ENCODE measurements around the gene TMEM51. TPM values are rescaled to one million over a fixed set of nuclear protein-coding genes. Genes with fewer than 3 reads are reported as not detected.

Gene TMEM51
- total RNA-seq, 1 donor from 2014 or later, result 4.1 TPM

GRCh38 chr1:15192916-15193550, 39.5 kb downstream of the TMEM51 start:
- Histone ChIP-seq H3K27me3 (ENCODE audit: low read depth) (no peaks in the 10 kb centered on the region), H3K9me3 (replicated peaks) (no peaks in the 10 kb centered on the region), H3K27ac (replicated peaks) (no peak overlapping the region), H3K36me3 (no peaks in the 10 kb centered on the region), H3K4me1 (peaks cover 19% of the 10 kb centered on the region), H3K4me3 (no peak overlapping the region)
- TF ChIP-seq CTCF (IDR thresholded peaks at IDR 0.05; ENCODE audit: borderline replicate concordance), result no peak
- DNase-seq, result no peak
- intact Hi-C loops (cut with micrococcal nuclease), result no loop called here

GRCh38 chr1:15195420-15196052, 42.0 kb downstream of the TMEM51 start:
- TF ChIP-seq CTCF (IDR thresholded peaks at IDR 0.05; ENCODE audit: borderline replicate concordance), result no peak
- H3K36me3 ChIP-seq, result no peaks in the 10 kb centered on the region
- H3K4me3 ChIP-seq, result no peak overlapping the region
- H3K27ac ChIP-seq (replicated peaks), result peak overlapping the region; percentile 12
- DNase-seq, result peak; percentile 27
- peaks cover 1% of the 10 kb centered on the region for H3K4me1 ChIP-seq
- intact Hi-C loops (cut with micrococcal nuclease), result no loop called here
- H3K27me3 ChIP-seq (ENCODE audit: low read depth), result no peaks in the 10 kb centered on the region
- H3K9me3 ChIP-seq (replicated peaks), result no peaks in the 10 kb centered on the region

GRCh38 chr1:15196069-15196468, 42.5 kb downstream of the TMEM51 start:
- DNase-seq, result no peak
- no peak overlapping the region for H3K4me3 ChIP-seq
- TF ChIP-seq CTCF (IDR thresholded peaks at IDR 0.05; ENCODE audit: borderline replicate concordance), result no peak
- peaks cover 5% of the 10 kb centered on the region for H3K4me1 ChIP-seq
- H3K36me3 ChIP-seq, result no peaks in the 10 kb centered on the region
- no peaks in the 10 kb centered on the region for H3K27me3 ChIP-seq (ENCODE audit: low read depth)
- intact Hi-C loops (cut with micrococcal nuclease), result no loop called here
- H3K27ac ChIP-seq (replicated peaks), result peak overlapping the region; percentile 12
- no peaks in the 10 kb centered on the region for H3K9me3 ChIP-seq (replicated peaks)

GRCh38 chr1:15196807-15197530, 43.4 kb downstream of the TMEM51 start:
- intact Hi-C loops (cut with micrococcal nuclease), result no loop called here
- H3K4me1 ChIP-seq, result peaks cover 13% of the 10 kb centered on the region
- TF ChIP-seq CTCF (IDR thresholded peaks at IDR 0.05; ENCODE audit: borderline replicate concordance), result no peak
- no peaks in the 10 kb centered on the region for H3K36me3 ChIP-seq
- no peak overlapping the region for H3K4me3 ChIP-seq
- no peaks in the 10 kb centered on the region for H3K9me3 ChIP-seq (replicated peaks)
- no peaks in the 10 kb centered on the region for H3K27me3 ChIP-seq (ENCODE audit: low read depth)
- H3K27ac ChIP-seq (replicated peaks), result no peak overlapping the region
- DNase-seq, result no peak

- no peak overlapping the region for H3K4me3 ChIP-seq
- H3K9me3 ChIP-seq (replicated peaks), result no peaks in the 10 kb centered on the region
- H3K4me1 ChIP-seq, result peaks cover 15% of the 10 kb centered on the region
- no peak for DNase-seq
- no peak overlapping the region for H3K27ac ChIP-seq (replicated peaks)
- TF ChIP-seq CTCF (IDR thresholded peaks at IDR 0.05; ENCODE audit: borderline replicate concordance), result no peak
- H3K27me3 ChIP-seq (ENCODE audit: low read depth), result no peaks in the 10 kb centered on the region
- intact Hi-C loops (cut with micrococcal nuclease), result no loop called here
- no peaks in the 10 kb centered on the region for H3K36me3 ChIP-seq
Observed at GRCh38 chr1:15197591-15198447, 44.3 kb downstream of the TMEM51 start.
